Sigmoid colon (tissue), 7 donors: ENCODE data around the gene CASQ2. TPM values are rescaled to one million over a fixed set of nuclear protein-coding genes. Genes with fewer than 3 reads are reported as not detected.
A peak's percentile ranks its signal among the peaks of the same experiment; 100 is the strongest.

ENCODE experiments used
- DNase-seq: peaks from one replicate; pipeline ENCODE4 v3.0.0-alpha.2; 2019
- H3K27ac ChIP-seq, 4 donors: fragments of 200-600 bp; sonication (generic); one replicate each; pipeline ENCODE4 v1.5.1; 2016 to 2019; ENCODE audit warnings: mild to moderate bottlenecking in 1 of 4
- H3K27me3 ChIP-seq, 3 donors: fragments of 200-600 bp; sonication (generic); one replicate each; pipeline ENCODE4 v1.5.1; 2019; ENCODE audit warnings: mild to moderate bottlenecking in 1 of 3
- H3K36me3 ChIP-seq, 4 donors: fragments of 200-600 bp; sonication (generic); one replicate each; pipeline ENCODE4 v1.5.1; 2016 to 2019
- H3K4me1 ChIP-seq, 4 donors: fragments of 200-600 bp; sonication (generic); one replicate each; pipeline ENCODE4 v1.5.1; 2017 to 2019
- H3K4me3 ChIP-seq, 4 donors: fragments of 200-600 bp; sonication (generic); one replicate each; pipeline ENCODE4 v1.5.1; 2017 to 2019; ENCODE audit warnings: mild to moderate bottlenecking in 2 of 4, moderate library complexity in 1 of 4
- H3K9me3 ChIP-seq, 4 donors: fragments of 200-600 bp in 3 of 4; sonication (generic) in 3 of 4; one replicate each; pipeline versions ENCODE4 v1.5.1 to v1.6.1; 2013 to 2019
- EP300 ChIP-seq, 4 donors: sonication (generic); formaldehyde crosslinking; IDR thresholded peaks; one replicate each; pipeline ENCODE4 v1.6.1; 2017; ENCODE audit warnings: antibody characterized with exemption in 4 of 4
- POLR2A ChIP-seq, 2 donors: fragments of 450-650 bp; IDR thresholded peaks; one replicate each; pipeline ENCODE4 v1.6.1; 2016; ENCODE audit warnings: antibody characterized with exemption in 2 of 2, mild to moderate bottlenecking in 2 of 2, moderate library complexity in 2 of 2
- POLR2AphosphoS5 ChIP-seq, 4 donors: sonication (generic); formaldehyde crosslinking; IDR thresholded peaks; one replicate each; pipeline ENCODE4 v1.6.1; 2017; ENCODE audit warnings: antibody characterized with exemption in 4 of 4
- WGBS, 2 donors: extraction: QIAGEN DNeasy Blood & Tissue Kit; methylation state at CpG; one replicate each; pipeline ENCODE4 v1.1.7; 2013; 5-methylcytosine and 5-hydroxymethylcytosine counted together
- intact Hi-C: fragments of 100-400 bp; cut with DNase I; formaldehyde crosslinking; loops from one replicate; pipeline ENCODE4 v1.15.1; 2023
- polyA plus RNA-seq, 3 donors: library from polyadenylated mRNA; stranded (reverse); fragments of 200-250 nt; gene quantifications; one replicate each; pipeline ENCODE4 v1.2.3, GENCODE V29; 2013
- total RNA-seq, 4 donors: library from RNA; depleted of rRNA; stranded (reverse); fragments of >200 nt; gene quantifications; one replicate each; pipeline ENCODE4 v1.1.0, GENCODE V29; 2016
- TF ChIP-seq, protein P1 (sequence below), 4 experiments: fragments of 450-650 bp in 3 of 4; fragments of 200-600 bp in 1 of 4; IDR thresholded peaks; one replicate each; pipeline ENCODE4 v1.5.1; 2016 to 2019; ENCODE audit warnings: antibody characterized with exemption in 4 of 4, mild to moderate bottlenecking in 3 of 4, moderate library complexity in 2 of 4
- donor health status: healthy with polysubstance abuse.
- donor health status: Bipolar disorder and iron deficiency.
- donor health status: healthy.

Gene CASQ2
- total RNA-seq (100 to 1,000 TPM in 3 of 4 donors, 10 to 100 TPM in 1; 58.3 to 160 (median 121) TPM), polyA plus RNA-seq (1 to 10 TPM in 2 of 3 donors, under 1 TPM in 1; 0.46 to 2.6 (median 1.8) TPM)

DNA sequence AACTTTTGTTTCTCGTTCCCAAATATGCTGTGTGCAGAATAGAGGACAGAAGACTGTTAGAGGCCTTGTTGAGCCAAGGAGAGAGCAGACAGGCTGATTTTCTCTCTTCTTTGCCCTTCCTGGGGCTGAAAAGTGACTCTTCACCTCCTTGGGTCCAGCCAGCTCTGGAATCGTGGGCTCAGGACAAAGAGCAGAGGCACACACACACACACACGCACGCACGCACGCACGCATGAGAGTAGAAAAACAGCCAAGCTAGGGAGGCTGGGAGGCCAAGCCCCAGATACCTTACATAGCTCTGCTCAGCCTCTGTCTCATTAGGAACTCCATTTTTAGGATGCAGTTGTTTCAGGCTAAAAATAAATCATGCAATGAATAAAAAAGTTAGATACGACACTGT lies at the start of gene CASQ2:
Gene CASQ2 (minus strand): TSS at position 166 of the 400 bp plus-strand sequence. CDS start 173 bp downstream, outside the sequence.
- H3K4me1 ChIP-seq, result peaks cover 0 to 50% (median 27%) of the 10 kb centered on the region in 4 donors
- intact Hi-C loops, result loop anchor here (2.0 to 5.0 kb wide), 2 partner anchors 52 to 126 kb away; partner anchors contain the start of gene VANGL1
- TF ChIP-seq, protein P1, sequence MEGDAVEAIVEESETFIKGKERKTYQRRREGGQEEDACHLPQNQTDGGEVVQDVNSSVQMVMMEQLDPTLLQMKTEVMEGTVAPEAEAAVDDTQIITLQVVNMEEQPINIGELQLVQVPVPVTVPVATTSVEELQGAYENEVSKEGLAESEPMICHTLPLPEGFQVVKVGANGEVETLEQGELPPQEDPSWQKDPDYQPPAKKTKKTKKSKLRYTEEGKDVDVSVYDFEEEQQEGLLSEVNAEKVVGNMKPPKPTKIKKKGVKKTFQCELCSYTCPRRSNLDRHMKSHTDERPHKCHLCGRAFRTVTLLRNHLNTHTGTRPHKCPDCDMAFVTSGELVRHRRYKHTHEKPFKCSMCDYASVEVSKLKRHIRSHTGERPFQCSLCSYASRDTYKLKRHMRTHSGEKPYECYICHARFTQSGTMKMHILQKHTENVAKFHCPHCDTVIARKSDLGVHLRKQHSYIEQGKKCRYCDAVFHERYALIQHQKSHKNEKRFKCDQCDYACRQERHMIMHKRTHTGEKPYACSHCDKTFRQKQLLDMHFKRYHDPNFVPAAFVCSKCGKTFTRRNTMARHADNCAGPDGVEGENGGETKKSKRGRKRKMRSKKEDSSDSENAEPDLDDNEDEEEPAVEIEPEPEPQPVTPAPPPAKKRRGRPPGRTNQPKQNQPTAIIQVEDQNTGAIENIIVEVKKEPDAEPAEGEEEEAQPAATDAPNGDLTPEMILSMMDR (IDR thresholded peaks at IDR 0.05), result no peak
- TF ChIP-seq POLR2AphosphoS5 (IDR thresholded peaks at IDR 0.05) (peak; percentile 61 to 83 (median 70)), POLR2A (IDR thresholded peaks at IDR 0.05) (peak in 1 of 2 donors; percentile 81), EP300 (IDR thresholded peaks at IDR 0.05) (peak in 1 of 4 donors; percentile 48)
- no peaks in the 10 kb centered on the region for H3K9me3 ChIP-seq
- H3K36me3 ChIP-seq, result no peaks in the 10 kb centered on the region
- no peaks in the 10 kb centered on the region for H3K27me3 ChIP-seq
- peak within 1 kb of the TSS; percentile 20 to 52 (median 44) for H3K4me3 ChIP-seq
- WGBS, 2 donors, result 85 to 87% methylated on average over 8 of the region's 8 CpGs
- DNase-seq, result peak; percentile 78
- peak within 1 kb of the TSS; percentile 79 to 86 (median 80) for H3K27ac ChIP-seq

DNA sequence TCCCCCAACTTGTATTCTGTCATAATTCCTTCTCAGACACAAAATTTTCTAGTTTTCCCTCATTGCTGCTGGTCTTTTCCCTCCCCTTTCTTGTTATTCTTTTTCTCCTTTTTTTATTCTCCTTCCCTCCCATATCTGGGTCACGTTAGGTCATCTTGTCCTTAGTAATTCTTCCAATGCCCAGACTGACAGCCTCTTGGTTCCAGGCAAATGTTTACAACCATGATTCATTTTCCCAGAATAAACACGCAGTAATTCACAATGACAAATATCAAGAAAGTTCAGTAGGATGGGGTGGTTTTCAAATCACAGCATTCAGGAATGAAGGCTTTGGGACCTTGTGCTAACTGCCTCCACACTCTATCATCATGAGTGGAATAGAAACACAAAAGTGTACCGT lies 47.2 kb upstream of the CASQ2 start:
- TF ChIP-seq EP300 (IDR thresholded peaks at IDR 0.05) (no peak), POLR2A (IDR thresholded peaks at IDR 0.05) (no peak), POLR2AphosphoS5 (IDR thresholded peaks at IDR 0.05) (no peak)
- TF ChIP-seq, protein P1 (IDR thresholded peaks at IDR 0.05), result no peak
- no peak for DNase-seq

DNA sequence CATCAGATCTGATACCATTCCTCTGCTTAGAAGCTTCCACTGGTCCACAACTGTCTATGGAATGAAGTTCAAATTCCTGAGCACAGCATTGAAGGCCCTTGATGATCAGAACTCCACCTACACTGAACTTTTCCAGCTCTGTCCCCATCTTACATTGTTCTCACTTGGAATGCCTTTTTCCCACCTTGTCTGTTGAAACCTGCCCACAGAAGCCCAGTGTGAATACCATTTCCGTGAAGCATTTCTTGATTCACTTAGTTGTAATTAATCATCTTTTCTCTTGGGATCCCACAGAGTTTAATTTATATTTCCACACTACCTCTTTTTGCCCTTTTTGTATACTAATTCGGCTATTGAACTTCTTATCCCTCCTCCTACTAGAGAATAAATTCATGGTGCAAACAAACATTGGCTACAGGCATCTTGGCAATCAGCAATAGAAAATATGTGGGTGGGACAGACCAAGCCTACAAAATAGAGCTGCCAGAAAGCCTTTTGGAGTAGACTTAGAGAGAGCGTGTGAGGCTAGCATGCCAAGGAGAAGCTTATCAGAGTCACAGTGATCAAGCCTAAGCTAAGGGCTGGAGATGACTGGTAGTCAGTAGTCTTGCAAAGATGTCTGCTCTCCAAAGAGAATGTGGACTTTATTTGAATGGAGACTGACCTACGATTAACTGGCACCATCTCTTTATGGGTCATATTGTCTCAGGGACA lies 46.3 kb upstream of the CASQ2 start:
- Histone ChIP-seq H3K9me3 (no peaks in the 10 kb centered on the region), H3K36me3 (no peaks in the 10 kb centered on the region), H3K4me1 (no peaks in the 10 kb centered on the region), H3K4me3 (no peak overlapping the region), H3K27ac (no peak overlapping the region), H3K27me3 (no peaks in the 10 kb centered on the region)
- 74 to 84% methylated on average over 4 of the region's 4 CpGs for WGBS, 2 donors
- TF ChIP-seq, protein P1 (IDR thresholded peaks at IDR 0.05), result no peak
- TF ChIP-seq POLR2A (IDR thresholded peaks at IDR 0.05), result no peak
- TF ChIP-seq EP300 (IDR thresholded peaks at IDR 0.05), result no peak
- no peak for TF ChIP-seq POLR2AphosphoS5 (IDR thresholded peaks at IDR 0.05)
- no peak for DNase-seq
- intact Hi-C loops, result no loop called here

More for the DNA sequence above, 47.2 kb upstream of the CASQ2 start:
- intact Hi-C loops, result no loop called here
- WGBS, 2 donors, result 51 to 71% methylated on average over 3 of the region's 3 CpGs
- H3K36me3 ChIP-seq, result no peaks in the 10 kb centered on the region
- H3K27ac ChIP-seq, result no peak overlapping the region
- no peak overlapping the region for H3K4me3 ChIP-seq
- no peaks in the 10 kb centered on the region for H3K27me3 ChIP-seq
- H3K9me3 ChIP-seq, result no peaks in the 10 kb centered on the region
- H3K4me1 ChIP-seq, result no peaks in the 10 kb centered on the region

DNA sequence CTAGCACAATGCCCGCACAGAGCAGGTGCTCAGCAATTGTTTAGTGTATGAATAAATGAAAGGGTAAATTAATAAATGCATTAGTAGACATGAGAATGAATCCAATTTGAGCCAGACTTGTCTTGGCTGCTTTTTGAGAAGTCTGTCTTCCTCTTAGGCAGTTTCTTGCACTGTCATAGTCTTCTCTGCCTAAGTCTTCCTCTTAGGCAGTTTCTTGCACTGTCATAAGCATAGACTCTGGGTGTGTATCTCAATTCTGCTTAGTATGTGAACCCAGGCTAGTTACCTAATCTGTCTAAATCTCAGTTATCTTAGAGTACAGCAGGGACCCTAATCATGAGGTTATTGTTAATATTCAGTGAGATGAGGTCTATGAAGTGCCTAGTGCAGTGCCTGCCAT lies 45.2 kb upstream of the CASQ2 start:
- H3K9me3 ChIP-seq, result no peaks in the 10 kb centered on the region
- intact Hi-C loops, result no loop called here
- no peak overlapping the region for H3K27ac ChIP-seq
- WGBS, 2 donors, result 91 to 95% methylated on average over 1 of the region's 1 CpG
- no peaks in the 10 kb centered on the region for H3K4me1 ChIP-seq
- H3K36me3 ChIP-seq, result no peaks in the 10 kb centered on the region
- H3K4me3 ChIP-seq, result no peak overlapping the region
- DNase-seq, result no peak
- TF ChIP-seq EP300 (IDR thresholded peaks at IDR 0.05), result no peak
- TF ChIP-seq POLR2A (IDR thresholded peaks at IDR 0.05), result no peak
- no peak for TF ChIP-seq POLR2AphosphoS5 (IDR thresholded peaks at IDR 0.05)
- TF ChIP-seq, protein P1 (IDR thresholded peaks at IDR 0.05), result no peak
- no peaks in the 10 kb centered on the region for H3K27me3 ChIP-seq
